Measurements from ENCODE around the gene MYZAP. TPM values are rescaled to one million over a fixed set of nuclear protein-coding genes. Genes with fewer than 3 reads are reported as not detected.

The MYZAP gene
- total RNA-seq, 1 donor from 2014 or later, result 11.9 TPM

DNA sequence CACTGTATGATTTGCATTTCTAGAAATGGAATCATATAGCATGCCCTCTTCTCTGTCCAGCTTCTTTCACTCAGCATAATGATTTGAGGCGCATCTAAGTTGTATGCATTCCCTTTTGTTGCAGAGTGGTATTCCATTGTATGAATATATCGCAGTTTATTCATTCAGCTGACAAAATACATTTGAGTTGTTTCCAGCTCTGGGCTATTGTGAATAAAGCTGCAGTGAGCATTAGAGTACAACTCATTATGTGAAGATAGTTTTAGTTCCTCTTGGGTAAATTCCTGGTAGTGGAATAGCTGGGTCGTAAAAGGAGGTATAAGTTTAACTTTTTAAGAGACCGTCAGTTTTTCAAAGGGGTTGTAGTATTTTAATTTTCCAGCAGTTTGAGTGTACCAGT is 76.3 kb downstream of the MYZAP start:
- H3K27ac Mint-ChIP-seq, result no peak overlapping the region
- DNase-seq (ENCODE audit: low spot score, unreplicated experiment), result no peak
- no peak for TF ChIP-seq CTCF (IDR thresholded peaks at IDR 0.05; ENCODE audit: unreplicated experiment)
- peaks cover 24% of the 10 kb centered on the region for H3K4me1 Mint-ChIP-seq (ENCODE audit: low read depth)
- peaks cover 3% of the 10 kb centered on the region for H3K9me3 Mint-ChIP-seq (ENCODE audit: low read depth)
- no peak overlapping the region for H3K4me3 Mint-ChIP-seq (ENCODE audit: low read depth)
- H3K36me3 Mint-ChIP-seq (ENCODE audit: insufficient read depth), result no peaks in the 10 kb centered on the region
- no peaks in the 10 kb centered on the region for H3K27me3 Mint-ChIP-seq

- no peak for TF ChIP-seq CTCF (IDR thresholded peaks at IDR 0.05; ENCODE audit: unreplicated experiment)
- DNase-seq (ENCODE audit: low spot score, unreplicated experiment), result no peak
- no peak overlapping the region for H3K27ac Mint-ChIP-seq
- no peaks in the 10 kb centered on the region for H3K36me3 Mint-ChIP-seq (ENCODE audit: insufficient read depth)
- H3K9me3 Mint-ChIP-seq (ENCODE audit: low read depth), result peaks cover 3% of the 10 kb centered on the region
- no peaks in the 10 kb centered on the region for H3K27me3 Mint-ChIP-seq
- no peak overlapping the region for H3K4me3 Mint-ChIP-seq (ENCODE audit: low read depth)
- peaks cover 33% of the 10 kb centered on the region for H3K4me1 Mint-ChIP-seq (ENCODE audit: low read depth)
Measured at GRCh38 chr15:57671636-57672035, 79.9 kb downstream of the MYZAP start.

DNA sequence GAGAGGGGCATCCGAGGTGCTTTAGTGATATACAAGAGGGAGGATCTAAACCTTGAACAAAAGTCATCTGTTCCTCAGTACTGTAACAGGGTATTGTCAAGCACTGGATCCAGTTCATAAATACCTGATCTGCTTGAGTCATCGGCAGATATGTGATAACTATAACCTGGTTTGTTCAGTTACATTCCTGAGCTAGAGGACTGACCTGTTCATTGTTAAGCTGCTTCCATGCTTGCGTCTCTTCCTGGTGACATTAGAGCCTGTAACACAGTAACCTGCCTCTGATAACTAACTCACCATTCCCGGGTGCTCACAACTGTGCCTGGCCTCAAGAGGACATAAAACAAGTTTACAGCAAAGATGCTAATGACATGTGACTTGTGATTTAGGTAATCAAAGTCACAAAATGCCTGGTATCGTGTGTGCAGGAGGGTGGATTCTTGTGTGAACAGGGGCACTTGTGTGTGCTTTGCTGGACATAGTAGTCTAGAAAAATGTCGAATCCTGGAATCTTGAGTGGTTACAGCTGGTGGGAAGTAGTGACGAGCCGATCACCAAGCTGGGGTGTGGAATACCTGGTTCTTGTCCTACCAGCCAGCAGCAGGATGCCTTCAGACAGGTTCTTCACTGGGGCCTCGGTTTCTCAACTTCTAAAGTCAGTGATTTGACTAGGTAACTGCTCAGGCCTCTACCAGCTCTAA is 83.9 kb downstream of the MYZAP start:
- H3K36me3 Mint-ChIP-seq (ENCODE audit: insufficient read depth), result no peaks in the 10 kb centered on the region
- H3K9me3 Mint-ChIP-seq (ENCODE audit: low read depth), result no peaks in the 10 kb centered on the region
- H3K4me1 Mint-ChIP-seq (ENCODE audit: low read depth), result peaks cover 20% of the 10 kb centered on the region
- DNase-seq (ENCODE audit: low spot score, unreplicated experiment), result no peak
- no peak for TF ChIP-seq CTCF (IDR thresholded peaks at IDR 0.05; ENCODE audit: unreplicated experiment)
- H3K27me3 Mint-ChIP-seq, result no peaks in the 10 kb centered on the region
- H3K27ac Mint-ChIP-seq, result peak overlapping the region; percentile 9
- H3K4me3 Mint-ChIP-seq (ENCODE audit: low read depth), result no peak overlapping the region

GRCh38 chr15:57676585-57676984 is 84.9 kb downstream of the MYZAP start:
- Mint-ChIP-seq H3K4me3 (ENCODE audit: low read depth) (no peak overlapping the region), H3K27me3 (no peaks in the 10 kb centered on the region), H3K9me3 (ENCODE audit: low read depth) (no peaks in the 10 kb centered on the region), H3K36me3 (ENCODE audit: insufficient read depth) (no peaks in the 10 kb centered on the region), H3K4me1 (ENCODE audit: low read depth) (peaks cover 20% of the 10 kb centered on the region), H3K27ac (no peak overlapping the region)
- no peak for DNase-seq (ENCODE audit: low spot score, unreplicated experiment)
- TF ChIP-seq CTCF (IDR thresholded peaks at IDR 0.05; ENCODE audit: unreplicated experiment), result no peak

- H3K36me3 Mint-ChIP-seq (ENCODE audit: insufficient read depth), result no peaks in the 10 kb centered on the region
- H3K9me3 Mint-ChIP-seq (ENCODE audit: low read depth), result no peaks in the 10 kb centered on the region
- H3K27ac Mint-ChIP-seq, result no peak overlapping the region
- H3K27me3 Mint-ChIP-seq, result no peaks in the 10 kb centered on the region
- DNase-seq (ENCODE audit: low spot score, unreplicated experiment), result no peak
- TF ChIP-seq CTCF (IDR thresholded peaks at IDR 0.05; ENCODE audit: unreplicated experiment), result no peak
- H3K4me1 Mint-ChIP-seq (ENCODE audit: low read depth), result peaks cover 17% of the 10 kb centered on the region
- no peak overlapping the region for H3K4me3 Mint-ChIP-seq (ENCODE audit: low read depth)
Measured at GRCh38 chr15:57677204-57677603, 85.5 kb downstream of the MYZAP start.
